Measurements from ENCODE around the gene DNAJC17.

DNA sequence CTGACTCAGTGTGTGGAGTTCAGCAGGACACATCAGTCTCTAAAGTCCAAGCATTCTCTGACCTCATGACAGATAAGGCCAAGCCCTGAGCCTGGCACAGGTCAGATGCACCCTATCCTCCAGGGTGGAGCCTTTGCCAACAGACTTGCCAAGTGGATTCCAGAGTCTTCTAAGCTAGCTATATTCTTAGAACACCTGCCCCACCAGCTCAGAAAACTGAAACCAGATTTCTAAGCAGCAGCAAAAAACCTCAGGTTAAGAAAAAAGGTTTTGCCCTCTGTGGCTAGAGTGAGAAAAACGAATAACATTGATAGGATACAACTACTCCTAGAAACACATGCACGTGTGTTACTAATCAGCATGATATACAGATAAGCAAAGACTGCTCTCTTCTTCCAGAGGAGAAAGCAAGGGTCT lies 63.8 kb downstream of the DNAJC17 start:
- TF ChIP-seq, protein P1, sequence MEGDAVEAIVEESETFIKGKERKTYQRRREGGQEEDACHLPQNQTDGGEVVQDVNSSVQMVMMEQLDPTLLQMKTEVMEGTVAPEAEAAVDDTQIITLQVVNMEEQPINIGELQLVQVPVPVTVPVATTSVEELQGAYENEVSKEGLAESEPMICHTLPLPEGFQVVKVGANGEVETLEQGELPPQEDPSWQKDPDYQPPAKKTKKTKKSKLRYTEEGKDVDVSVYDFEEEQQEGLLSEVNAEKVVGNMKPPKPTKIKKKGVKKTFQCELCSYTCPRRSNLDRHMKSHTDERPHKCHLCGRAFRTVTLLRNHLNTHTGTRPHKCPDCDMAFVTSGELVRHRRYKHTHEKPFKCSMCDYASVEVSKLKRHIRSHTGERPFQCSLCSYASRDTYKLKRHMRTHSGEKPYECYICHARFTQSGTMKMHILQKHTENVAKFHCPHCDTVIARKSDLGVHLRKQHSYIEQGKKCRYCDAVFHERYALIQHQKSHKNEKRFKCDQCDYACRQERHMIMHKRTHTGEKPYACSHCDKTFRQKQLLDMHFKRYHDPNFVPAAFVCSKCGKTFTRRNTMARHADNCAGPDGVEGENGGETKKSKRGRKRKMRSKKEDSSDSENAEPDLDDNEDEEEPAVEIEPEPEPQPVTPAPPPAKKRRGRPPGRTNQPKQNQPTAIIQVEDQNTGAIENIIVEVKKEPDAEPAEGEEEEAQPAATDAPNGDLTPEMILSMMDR (IDR thresholded peaks at IDR 0.05), result no peak
- no peak for TF ChIP-seq EZH2 (IDR thresholded peaks at IDR 0.05; ENCODE audit: borderline replicate concordance, insufficient read depth, low read depth, low read length, poor library complexity, severe bottlenecking)
